ENCODE measurements around the gene B4GALNT2.

DNA sequence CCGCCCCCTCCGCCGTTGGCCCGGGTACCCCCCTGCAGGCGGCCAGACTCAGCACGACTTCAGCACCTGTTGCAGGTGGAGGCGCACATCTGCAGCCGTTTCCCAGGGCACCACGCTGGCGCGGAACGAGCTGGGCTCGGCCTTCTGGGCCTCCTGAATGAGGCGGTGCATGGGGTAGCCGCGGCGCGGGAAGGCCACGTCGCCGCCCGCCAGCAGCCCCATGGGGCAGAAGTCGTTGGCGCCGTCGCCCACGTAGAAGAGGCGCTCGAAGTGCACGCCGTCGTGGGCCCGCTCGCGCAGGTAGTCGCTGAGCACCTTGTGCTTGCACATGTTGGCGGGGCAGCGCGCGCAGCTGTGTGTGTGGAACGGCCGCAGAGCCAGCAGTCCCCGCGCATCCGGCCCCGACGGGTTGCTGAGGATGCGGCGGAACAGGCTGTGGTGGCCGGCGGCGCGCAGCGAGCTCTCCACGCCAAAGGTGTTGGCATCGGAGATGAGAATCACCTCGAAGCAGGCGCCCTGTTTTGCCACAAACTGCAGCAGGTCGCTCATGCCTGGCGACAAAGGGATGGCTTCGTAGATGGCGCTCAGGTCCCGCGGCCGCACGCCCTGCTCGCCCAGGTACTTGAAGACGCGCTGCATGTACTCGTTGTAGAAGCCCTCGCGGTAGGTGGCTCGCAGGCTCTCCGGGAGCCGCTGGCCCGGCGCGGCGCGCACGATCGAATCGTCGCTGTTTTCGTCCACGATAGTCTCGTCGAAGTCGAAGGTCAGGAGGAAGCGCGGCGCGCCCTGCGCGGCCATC is 91.8 kb downstream of the B4GALNT2 start:
- TF ChIP-seq POLR2AphosphoS5 (IDR thresholded peaks at IDR 0.05; ENCODE audit: low read depth, low read length) (no peak), TAF1 (IDR thresholded peaks at IDR 0.05; ENCODE audit: borderline replicate concordance, insufficient read depth, low read length) (no peak)
- TF ChIP-seq, protein P1, sequence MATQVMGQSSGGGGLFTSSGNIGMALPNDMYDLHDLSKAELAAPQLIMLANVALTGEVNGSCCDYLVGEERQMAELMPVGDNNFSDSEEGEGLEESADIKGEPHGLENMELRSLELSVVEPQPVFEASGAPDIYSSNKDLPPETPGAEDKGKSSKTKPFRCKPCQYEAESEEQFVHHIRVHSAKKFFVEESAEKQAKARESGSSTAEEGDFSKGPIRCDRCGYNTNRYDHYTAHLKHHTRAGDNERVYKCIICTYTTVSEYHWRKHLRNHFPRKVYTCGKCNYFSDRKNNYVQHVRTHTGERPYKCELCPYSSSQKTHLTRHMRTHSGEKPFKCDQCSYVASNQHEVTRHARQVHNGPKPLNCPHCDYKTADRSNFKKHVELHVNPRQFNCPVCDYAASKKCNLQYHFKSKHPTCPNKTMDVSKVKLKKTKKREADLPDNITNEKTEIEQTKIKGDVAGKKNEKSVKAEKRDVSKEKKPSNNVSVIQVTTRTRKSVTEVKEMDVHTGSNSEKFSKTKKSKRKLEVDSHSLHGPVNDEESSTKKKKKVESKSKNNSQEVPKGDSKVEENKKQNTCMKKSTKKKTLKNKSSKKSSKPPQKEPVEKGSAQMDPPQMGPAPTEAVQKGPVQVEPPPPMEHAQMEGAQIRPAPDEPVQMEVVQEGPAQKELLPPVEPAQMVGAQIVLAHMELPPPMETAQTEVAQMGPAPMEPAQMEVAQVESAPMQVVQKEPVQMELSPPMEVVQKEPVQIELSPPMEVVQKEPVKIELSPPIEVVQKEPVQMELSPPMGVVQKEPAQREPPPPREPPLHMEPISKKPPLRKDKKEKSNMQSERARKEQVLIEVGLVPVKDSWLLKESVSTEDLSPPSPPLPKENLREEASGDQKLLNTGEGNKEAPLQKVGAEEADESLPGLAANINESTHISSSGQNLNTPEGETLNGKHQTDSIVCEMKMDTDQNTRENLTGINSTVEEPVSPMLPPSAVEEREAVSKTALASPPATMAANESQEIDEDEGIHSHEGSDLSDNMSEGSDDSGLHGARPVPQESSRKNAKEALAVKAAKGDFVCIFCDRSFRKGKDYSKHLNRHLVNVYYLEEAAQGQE (IDR thresholded peaks at IDR 0.05; ENCODE audit: insufficient read depth in 1 of 2, low read depth in 2 of 2, low read length in 2 of 2), result no peak

All from PFSK-1 (cell line).